Inflammatory macrophage (primary cell): ENCODE measurements around the gene MSANTD4.
A peak's percentile ranks its signal among the peaks of the same experiment; 100 is the strongest.
"Not testable (repeated sequence)": the region's sequence is repeated elsewhere in the genome, so short reads cannot be mapped to it uniquely, and the experiment has no call there.

Experiments
- DNase-seq, 2 donors: peaks; one replicate each; pipeline ENCODE4 v3.0.0-alpha.2; 2020 to 2022

MSANTD4 gene

GRCh38 chr11:106012744-106013143 is 9.3 kb downstream of the MSANTD4 start:
- DNase-seq: peak; percentile 48 to 55

GRCh38 chr11:106011481-106011880 is 10.6 kb downstream of the MSANTD4 start:
- no peak for DNase-seq

GRCh38 chr11:106003094-106003493 is 18.9 kb downstream of the MSANTD4 start:
- not testable (repeated sequence) for DNase-seq

- DNase-seq: no peak
Observed at GRCh38 chr11:106001304-106002012, 20.6 kb downstream of the MSANTD4 start.

GRCh38 chr11:105991888-105992287 is 30.2 kb downstream of the MSANTD4 start:
- no peak for DNase-seq

- DNase-seq: no peak
Observed at GRCh38 chr11:105989124-105989523, 32.9 kb downstream of the MSANTD4 start.

GRCh38 chr11:105988197-105988596 is 33.8 kb downstream of the MSANTD4 start:
- no peak for DNase-seq

- no peak for DNase-seq
Observed at GRCh38 chr11:105986554-105986953, 35.5 kb downstream of the MSANTD4 start.

- no peak for DNase-seq
Observed at GRCh38 chr11:105979997-105980703, 41.9 kb downstream of the MSANTD4 start.

GRCh38 chr11:105975128-105975527 is 46.9 kb downstream of the MSANTD4 start:
- no peak for DNase-seq

GRCh38 chr11:105969756-105970155 is 52.3 kb downstream of the MSANTD4 start:
- no peak for DNase-seq

- no peak for DNase-seq
Observed at GRCh38 chr11:105968021-105968697, 53.9 kb downstream of the MSANTD4 start.

GRCh38 chr11:105960252-105961245 is 61.5 kb downstream of the MSANTD4 start:
- DNase-seq: no peak
